SH-SY5Y (cell line): ENCODE results near the gene CDK10.

Experiments used
- GATA2 ChIP-seq: IDR thresholded peaks from 2 replicates; pipeline ENCODE4 v1.6.1; 2011; ENCODE audit warnings: mild to moderate bottlenecking, low read depth, low read length
- GATA3 ChIP-seq: IDR thresholded peaks from 2 replicates; pipeline ENCODE4 v1.6.1; 2011; ENCODE audit warnings: low read depth, mild to moderate bottlenecking, low read length, moderate library complexity

- no peak for TF ChIP-seq GATA3
- no peak for TF ChIP-seq GATA2
These were observed 34.5 kb downstream of the CDK10 start, which contains the start of the genes VPS9D1 and ZNF276 for GRCh38 chr16:89720813-89721545.
